Transverse colon (tissue), 3 donors: Measurements from ENCODE around the gene GYPE.
"Not testable (repeated sequence)": the region's sequence is repeated elsewhere in the genome, so short reads cannot be mapped to it uniquely, and the experiment has no call there.

Experiments used
- POLR2A ChIP-seq: fragments of 450-650 bp; IDR thresholded peaks from one replicate; pipeline ENCODE4 v1.6.1; 2016; ENCODE audit warnings: antibody characterized with exemption, mild to moderate bottlenecking, moderate library complexity
- POLR2AphosphoS5 ChIP-seq, 3 donors: sonication (generic); formaldehyde crosslinking; IDR thresholded peaks; one replicate each; pipeline ENCODE4 v1.6.1; 2016; ENCODE audit warnings: antibody characterized with exemption in 3 of 3

GRCh38 chr4:143830576-143830975 is 74.8 kb downstream of the GYPE start:
- TF ChIP-seq POLR2A; POLR2AphosphoS5 (IDR thresholded peaks at IDR 0.05): not testable (repeated sequence)
